ENCODE results near the gene COX7A2L. TPM values are rescaled to one million over a fixed set of nuclear protein-coding genes. Genes with fewer than 3 reads are reported as not detected.
A peak's percentile ranks its signal among the peaks of the same experiment; 100 is the strongest.

Gene COX7A2L
- polyA plus RNA-seq, 1 donor from 2014 or later = 136 TPM

- Mint-ChIP-seq H3K36me3 (peaks cover 13% of the 10 kb centered on the region), H3K4me3 (no peak overlapping the region), H3K27ac (peak overlapping the region in 1 of 3 donors; percentile 23), H3K27me3 (no peaks in the 10 kb centered on the region), H3K9me3 (no peaks in the 10 kb centered on the region), H3K4me1 (peaks cover 26 to 36% (median 28%) of the 10 kb centered on the region in 3 donors)
Observed at GRCh38 chr2:42300527-42300926, 60.5 kb downstream of the COX7A2L start.

Other genes starting within 250 kb of the COX7A2L start
- gene EML4, start 191.9 kb downstream of the COX7A2L start, polyA plus RNA-seq = 78.3 TPM
- gene KCNG3, start 132.8 kb upstream of the COX7A2L start, polyA plus RNA-seq = not detected
- 8.8 TPM for gene MTA3, start 207.4 kb upstream of the COX7A2L start, polyA plus RNA-seq